MCF 10A (cell line): Measurements from ENCODE around the gene RTCB. TPM values are rescaled to one million over a fixed set of nuclear protein-coding genes. Genes with fewer than 3 reads are reported as not detected.

Experiments
- BruUV-seq: library from RNA; stranded (reverse); fragments of 400-500 nt; replicated peaks from 2 replicates; lab custom pipeline; 2021; lab: Mats Ljungman, UMichigan
- CTCF ChIA-PET: fragments of 300-600 bp; sonication (Branson Sonifier 250); formaldehyde crosslinking; extraction: SDS; loops from one replicate; lab custom pipeline; 2021; ENCODE audit warnings: antibody characterized with exemption, inconsistent platforms; lab: Yijun Ruan, JAX
- POLR2A ChIA-PET: fragments of 300-600, 350-650 bp; sonication (Branson Sonifier 250); formaldehyde crosslinking; extraction: SDS; loops from one replicate; lab custom pipeline; 2020; ENCODE audit warnings: antibody characterized with exemption, inconsistent platforms; lab: Yijun Ruan, JAX
- DNase-seq: peaks from one replicate; pipeline ENCODE4 v3.0.0-alpha.2; 2018; ENCODE audit not compliant: unreplicated experiment
- H3K27ac Mint-ChIP-seq: one replicate; pipeline ENCODE4 v1.8.0; 2022; ENCODE audit warnings: mild to moderate bottlenecking, low read depth, mixed read lengths; ENCODE audit not compliant: unreplicated experiment
- H3K27me3 Mint-ChIP-seq: one replicate; pipeline ENCODE4 v1.8.0; 2022; ENCODE audit warnings: mixed read lengths; ENCODE audit not compliant: insufficient read depth, unreplicated experiment
- H3K36me3 Mint-ChIP-seq: one replicate; pipeline ENCODE4 v1.8.0; 2022; ENCODE audit warnings: mild to moderate bottlenecking, moderate library complexity, mixed read lengths; ENCODE audit not compliant: insufficient read depth, unreplicated experiment
- H3K4me1 Mint-ChIP-seq: one replicate; pipeline ENCODE4 v1.8.0; 2022; ENCODE audit warnings: mixed read lengths; ENCODE audit not compliant: insufficient read depth, unreplicated experiment
- H3K4me3 Mint-ChIP-seq: one replicate; pipeline ENCODE4 v1.8.0; 2022; ENCODE audit warnings: mild to moderate bottlenecking, moderate library complexity, mixed read lengths; ENCODE audit not compliant: unreplicated experiment
- H3K9me3 Mint-ChIP-seq: one replicate; pipeline ENCODE4 v1.8.0; 2022; ENCODE audit warnings: mixed read lengths; ENCODE audit not compliant: unreplicated experiment
- CTCF ChIP-seq: fragments of 200-600 bp; IDR thresholded peaks from one replicate; pipeline ENCODE4 v1.8.0; 2022; ENCODE audit warnings: antibody characterized with exemption, mild to moderate bottlenecking; ENCODE audit not compliant: unreplicated experiment
- intact Hi-C: fragments of 100-400 bp; cut with micrococcal nuclease; formaldehyde crosslinking; loops from 2 replicates; pipeline ENCODE4 v1.14.1; 2022
- total RNA-seq: library from RNA; stranded (reverse); gene quantifications from 2 replicates; pipeline ENCODE4 v1.2.3, GENCODE V29; 2022

Gene RTCB
- total RNA-seq, 1 experiment from 2014 or later: 93.4 TPM

GRCh38 chr22:32355760-32356159, 56.3 kb downstream of the RTCB start:
- Mint-ChIP-seq H3K9me3 (peaks cover 8% of the 10 kb centered on the region), H3K4me1 (no peaks in the 10 kb centered on the region), H3K27ac (no peak overlapping the region), H3K27me3 (peaks cover 60% of the 10 kb centered on the region), H3K4me3 (no peak overlapping the region), H3K36me3 (no peaks in the 10 kb centered on the region)
- peak; percentile 45 for DNase-seq
- peak; percentile 20 for TF ChIP-seq CTCF
- intact Hi-C loops: loop anchor here (1.0 kb wide), 1 partner anchor 252 kb away; no protein-coding TSS in a partner anchor
- CTCF ChIA-PET: interaction anchor here (0.6 to 1.5 kb wide), 10 partner anchors 23 to 1062 kb away, joined by 3 to 4 read pairs (median 3); no protein-coding TSS in a partner anchor
- POLR2A ChIA-PET: interaction anchor here (0.6 kb wide), 1 partner anchor 48 kb away, joined by 3 read pairs; no protein-coding TSS in a partner anchor
- no TSS peak for BruUV-seq

- Mint-ChIP-seq H3K27ac (no peak overlapping the region), H3K27me3 (peaks cover 56% of the 10 kb centered on the region), H3K4me3 (no peak overlapping the region), H3K4me1 (no peaks in the 10 kb centered on the region), H3K36me3 (no peaks in the 10 kb centered on the region), H3K9me3 (peaks cover 8% of the 10 kb centered on the region)
- TF ChIP-seq CTCF: no peak
- DNase-seq: no peak
- ChIA-PET POLR2A (interaction anchor here (0.6 kb wide), 1 partner anchor 47 kb away, joined by 3 read pairs; no protein-coding TSS in a partner anchor), CTCF (interaction anchor here (1.5 kb wide), 1 partner anchor 21 kb away, joined by 3 read pairs; no protein-coding TSS in a partner anchor)
- BruUV-seq: no TSS peak
- intact Hi-C loops: loop anchor here (1.0 kb wide), 1 partner anchor 251 kb away; no protein-coding TSS in a partner anchor
Observed at GRCh38 chr22:32354360-32355351, 57.4 kb downstream of the RTCB start.

- no peak for TF ChIP-seq CTCF
- Mint-ChIP-seq H3K36me3 (no peaks in the 10 kb centered on the region), H3K4me1 (no peaks in the 10 kb centered on the region), H3K27me3 (peaks cover 53% of the 10 kb centered on the region), H3K27ac (no peak overlapping the region), H3K4me3 (no peak overlapping the region), H3K9me3 (peaks cover 8% of the 10 kb centered on the region)
- no TSS peak for BruUV-seq
- no peak for DNase-seq
- POLR2A ChIA-PET: no interaction called here
- CTCF ChIA-PET: no interaction called here
- intact Hi-C loops: no loop called here
Observed at GRCh38 chr22:32353840-32354239, 58.2 kb downstream of the RTCB start.

- no peak for TF ChIP-seq CTCF
- H3K27ac Mint-ChIP-seq: no peak overlapping the region
- BruUV-seq: no TSS peak
Observed at GRCh38 chr22:32353292-32353691, 58.8 kb downstream of the RTCB start.

More at GRCh38 chr22:32353292-32353691, 58.8 kb downstream of the RTCB start:
- no peak for DNase-seq
- no peaks in the 10 kb centered on the region for H3K36me3 Mint-ChIP-seq
- H3K9me3 Mint-ChIP-seq: peaks cover 8% of the 10 kb centered on the region
- no peaks in the 10 kb centered on the region for H3K4me1 Mint-ChIP-seq
- ChIA-PET POLR2A (no interaction called here), CTCF (no interaction called here)
- H3K27me3 Mint-ChIP-seq: peaks cover 49% of the 10 kb centered on the region
- intact Hi-C loops: no loop called here
- no peak overlapping the region for H3K4me3 Mint-ChIP-seq
